GM23248 (cell line): Measurements from ENCODE around the gene CDR2L.

Experiments
- EZH2 ChIP-seq: fragments of 200-600 bp; sonication (generic); IDR thresholded peaks from 2 replicates; pipeline ENCODE4 v1.6.1; 2018; ENCODE audit warnings: antibody characterized with exemption, mild to moderate bottlenecking; ENCODE audit not compliant: insufficient read depth, poor library complexity, severe bottlenecking
- EZH2phosphoT487 ChIP-seq: fragments of 200-600 bp; sonication (generic); IDR thresholded peaks from 2 replicates; pipeline ENCODE4 v1.6.1; 2018; ENCODE audit warnings: antibody characterized with exemption, moderate library complexity, mild to moderate bottlenecking, low read depth; ENCODE audit not compliant: insufficient read depth

DNA sequence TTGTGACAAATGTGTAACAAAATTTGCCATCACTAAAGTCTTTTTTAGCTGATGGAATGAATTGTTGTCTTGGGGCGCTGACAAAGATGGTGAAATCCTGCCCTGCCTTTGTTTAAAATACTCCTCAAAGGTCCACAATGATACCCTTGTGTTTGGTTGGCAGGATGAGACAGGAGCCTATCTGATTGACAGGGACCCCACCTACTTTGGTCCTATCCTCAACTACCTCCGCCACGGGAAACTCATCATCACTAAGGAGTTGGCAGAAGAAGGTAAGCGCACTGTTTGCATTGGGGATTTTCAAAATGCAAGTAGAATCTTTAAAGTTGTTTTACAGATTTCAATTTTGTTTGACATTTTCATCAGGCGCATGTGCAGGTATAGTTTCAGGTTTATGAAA is 61.6 kb downstream of the CDR2L start:
- no peak for TF ChIP-seq EZH2
- TF ChIP-seq EZH2phosphoT487: no peak
